ENCODE measurements around the gene RARRES1. TPM values are rescaled to one million over a fixed set of nuclear protein-coding genes. Genes with fewer than 3 reads are reported as not detected.
A peak's percentile ranks its signal among the peaks of the same experiment; 100 is the strongest.
"Not testable (repeated sequence)": the region's sequence is repeated elsewhere in the genome, so short reads cannot be mapped to it uniquely, and the experiment has no call there.

RARRES1 gene
- total RNA-seq, 2 donors from 2014 or later: 10.0 to 291 TPM

- Histone ChIP-seq H3K27ac (no peak overlapping the region), H3K36me3 (peaks cover 4% of the 10 kb centered on the region), H3K4me3 (no peak overlapping the region), H3K27me3 (no peaks in the 10 kb centered on the region), H3K9me3 (no peaks in the 10 kb centered on the region), H3K4me1 (peaks cover 0 to 33% of the 10 kb centered on the region in 2 donors)
- no peak for DNase-seq (ENCODE audit: low spot score)
- no peak for TF ChIP-seq CTCF (IDR thresholded peaks at IDR 0.05)
These were observed 30.7 kb downstream of the RARRES1 start for GRCh38 chr3:158701420-158702065.

- Histone ChIP-seq H3K4me1 (peaks cover 0 to 33% of the 10 kb centered on the region in 2 donors), H3K27ac (peak overlapping the region in 1 of 2 donors; percentile 32), H3K36me3 (no peaks in the 10 kb centered on the region), H3K27me3 (no peaks in the 10 kb centered on the region), H3K4me3 (no peak overlapping the region), H3K9me3 (no peaks in the 10 kb centered on the region)
- TF ChIP-seq CTCF (IDR thresholded peaks at IDR 0.05): no peak
- DNase-seq (ENCODE audit: low spot score): no peak
These were observed 31.7 kb downstream of the RARRES1 start for GRCh38 chr3:158700559-158700958.

GRCh38 chr3:158696618-158697017 lies 35.6 kb downstream of the RARRES1 start:
- Histone ChIP-seq H3K36me3 (peaks cover 2% of the 10 kb centered on the region), H3K27me3 (no peaks in the 10 kb centered on the region), H3K4me1 (peaks cover 0 to 15% of the 10 kb centered on the region in 2 donors), H3K27ac (no peak overlapping the region), H3K4me3 (no peak overlapping the region), H3K9me3 (no peaks in the 10 kb centered on the region)
- no peak for TF ChIP-seq CTCF (IDR thresholded peaks at IDR 0.05)
- DNase-seq (ENCODE audit: low spot score): no peak

GRCh38 chr3:158693866-158694456 lies 38.3 kb downstream of the RARRES1 start:
- H3K4me3 ChIP-seq; H3K27me3 ChIP-seq; H3K4me1 ChIP-seq; H3K27ac ChIP-seq; H3K9me3 ChIP-seq; DNase-seq (ENCODE audit: low spot score): not testable (repeated sequence)
- H3K36me3 ChIP-seq: peaks cover 12% of the 10 kb centered on the region

GRCh38 chr3:158685159-158685558 lies 47.1 kb downstream of the RARRES1 start:
- no peaks in the 10 kb centered on the region for H3K27me3 ChIP-seq
- H3K4me1 ChIP-seq: no peaks in the 10 kb centered on the region
- peaks cover 17% of the 10 kb centered on the region for H3K36me3 ChIP-seq
- no peak overlapping the region for H3K4me3 ChIP-seq
- no peak for DNase-seq (ENCODE audit: low spot score)
- no peak overlapping the region for H3K27ac ChIP-seq
- TF ChIP-seq CTCF (IDR thresholded peaks at IDR 0.05): no peak
- no peaks in the 10 kb centered on the region for H3K9me3 ChIP-seq

- no peaks in the 10 kb centered on the region for H3K27me3 ChIP-seq
- H3K4me3 ChIP-seq: no peak overlapping the region
- H3K4me1 ChIP-seq: no peaks in the 10 kb centered on the region
- no peak for DNase-seq (ENCODE audit: low spot score)
- H3K36me3 ChIP-seq: peaks cover 17% of the 10 kb centered on the region
- no peaks in the 10 kb centered on the region for H3K9me3 ChIP-seq
- no peak overlapping the region for H3K27ac ChIP-seq
- TF ChIP-seq CTCF (IDR thresholded peaks at IDR 0.05): no peak
These were observed 48.9 kb downstream of the RARRES1 start for GRCh38 chr3:158683230-158683962.

All from right atrium auricular region (tissue), 2 donors.